Measurements from ENCODE around the gene VTI1A.

Gene VTI1A

GRCh38 chr10:112669989-112670388 lies 223.0 kb downstream of the VTI1A start:
- no peak for TF ChIP-seq CTCF (IDR thresholded peaks at IDR 0.05)
- H3K79me2 ChIP-seq, result no peaks in the 10 kb centered on the region
- H3K9me3 ChIP-seq (ENCODE audit: control insufficient read depth, low read length), result no peaks in the 10 kb centered on the region
- H3K27ac ChIP-seq, result no peak overlapping the region
- H3K4me2 ChIP-seq (ENCODE audit: low read length), result no peak overlapping the region
- no peak overlapping the region for H2AFZ ChIP-seq
- no peak overlapping the region for H3K9ac ChIP-seq
- H3K4me3 ChIP-seq (ENCODE audit: low read depth, low read length), result no peak overlapping the region
- no peaks in the 10 kb centered on the region for H3K27me3 ChIP-seq (ENCODE audit: control insufficient read depth, insufficient read depth, low read length)
- no peaks in the 10 kb centered on the region for H3K36me3 ChIP-seq (ENCODE audit: control insufficient read depth, insufficient read depth, low read length)
- H3K4me1 ChIP-seq, result no peaks in the 10 kb centered on the region

DNA sequence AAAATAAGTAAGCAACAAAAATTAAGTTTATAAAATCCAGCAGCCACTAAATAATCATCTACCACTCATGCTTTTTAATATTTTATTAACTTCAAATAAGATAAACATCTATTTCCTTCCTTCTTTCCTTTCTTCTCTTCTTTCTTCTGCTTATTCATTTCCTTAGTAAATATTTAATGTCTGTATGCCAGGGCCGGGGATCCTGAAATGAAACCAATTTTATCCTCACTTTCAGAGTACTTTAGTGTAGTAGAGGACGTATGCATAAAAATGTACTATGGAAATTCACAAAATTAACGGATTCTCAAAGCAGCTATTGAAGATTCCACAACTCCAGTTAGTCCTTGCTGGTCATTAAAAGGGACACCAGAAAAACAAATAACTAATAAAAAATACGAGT lies 224.7 kb downstream of the VTI1A start:
- H2AFZ ChIP-seq, result no peak overlapping the region
- no peaks in the 10 kb centered on the region for H3K4me1 ChIP-seq
- H3K27me3 ChIP-seq (ENCODE audit: control insufficient read depth, insufficient read depth, low read length), result no peaks in the 10 kb centered on the region
- H3K4me2 ChIP-seq (ENCODE audit: low read length), result no peak overlapping the region
- no peak overlapping the region for H3K27ac ChIP-seq
- H3K9ac ChIP-seq, result no peak overlapping the region
- H3K9me3 ChIP-seq (ENCODE audit: control insufficient read depth, low read length), result no peaks in the 10 kb centered on the region
- TF ChIP-seq CTCF (IDR thresholded peaks at IDR 0.05), result no peak
- no peaks in the 10 kb centered on the region for H3K79me2 ChIP-seq
- H3K4me3 ChIP-seq (ENCODE audit: low read depth, low read length), result no peak overlapping the region
- H3K36me3 ChIP-seq (ENCODE audit: control insufficient read depth, insufficient read depth, low read length), result no peaks in the 10 kb centered on the region

DNA sequence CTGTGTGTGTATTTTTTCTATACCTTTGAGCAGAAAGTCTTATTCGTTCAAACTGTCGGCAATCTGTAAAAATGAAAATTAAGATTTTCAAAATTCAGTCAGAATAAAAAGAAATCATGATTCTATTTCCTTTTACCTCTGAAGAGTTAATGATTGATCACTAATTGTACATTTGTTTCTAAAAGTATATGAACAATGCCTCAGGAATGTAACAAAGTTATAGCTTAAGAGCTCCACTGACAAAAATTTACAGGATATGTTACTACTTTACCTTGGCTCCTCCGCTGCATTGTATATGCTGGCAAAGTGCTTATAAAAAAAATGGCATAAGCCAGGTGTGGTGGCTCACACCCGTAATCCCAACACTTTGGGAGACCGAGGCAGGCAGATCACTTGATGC lies 225.7 kb downstream of the VTI1A start:
- Histone ChIP-seq H3K27me3 (ENCODE audit: control insufficient read depth, insufficient read depth, low read length) (no peaks in the 10 kb centered on the region), H3K9ac (no peak overlapping the region), H3K79me2 (no peaks in the 10 kb centered on the region), H2AFZ (no peak overlapping the region), H3K4me3 (ENCODE audit: low read depth, low read length) (no peak overlapping the region), H3K36me3 (ENCODE audit: control insufficient read depth, insufficient read depth, low read length) (no peaks in the 10 kb centered on the region), H3K4me1 (no peaks in the 10 kb centered on the region), H3K9me3 (ENCODE audit: control insufficient read depth, low read length) (no peaks in the 10 kb centered on the region), H3K27ac (no peak overlapping the region), H3K4me2 (ENCODE audit: low read length) (no peak overlapping the region)
- TF ChIP-seq CTCF (IDR thresholded peaks at IDR 0.05), result no peak

DNA sequence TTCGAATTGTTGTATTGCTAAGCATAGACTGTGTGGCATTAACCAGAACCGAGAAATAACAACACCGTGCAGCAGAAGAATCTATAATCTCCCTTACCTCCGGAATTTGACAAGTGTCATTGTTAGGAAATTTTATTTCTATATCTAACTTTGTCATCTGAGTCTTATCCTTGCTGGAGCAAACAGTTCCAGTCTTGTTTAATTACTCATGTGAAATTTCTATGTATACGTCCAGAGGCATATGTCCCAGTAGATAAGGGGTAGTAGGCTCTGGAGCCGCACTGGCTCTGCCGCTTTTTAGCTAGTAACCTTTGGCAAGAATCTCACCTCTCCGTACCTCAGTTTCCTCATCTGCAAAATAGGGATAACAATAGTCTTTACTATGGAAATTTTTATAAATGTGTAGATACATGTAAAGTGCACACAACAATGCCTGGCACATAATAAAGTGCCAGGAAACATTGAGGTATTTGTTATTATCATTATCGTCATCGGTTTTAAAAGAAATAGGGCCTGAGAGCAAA lies 228.6 kb downstream of the VTI1A start:
- no peaks in the 10 kb centered on the region for H3K36me3 ChIP-seq (ENCODE audit: control insufficient read depth, insufficient read depth, low read length)
- no peak overlapping the region for H3K27ac ChIP-seq
- no peaks in the 10 kb centered on the region for H3K9me3 ChIP-seq (ENCODE audit: control insufficient read depth, low read length)
- H3K4me2 ChIP-seq (ENCODE audit: low read length), result no peak overlapping the region
- peaks cover 6% of the 10 kb centered on the region for H3K4me1 ChIP-seq
- H3K4me3 ChIP-seq (ENCODE audit: low read depth, low read length), result no peak overlapping the region
- H3K9ac ChIP-seq, result no peak overlapping the region
- no peak overlapping the region for H2AFZ ChIP-seq
- no peaks in the 10 kb centered on the region for H3K79me2 ChIP-seq
- TF ChIP-seq CTCF (IDR thresholded peaks at IDR 0.05), result no peak
- H3K27me3 ChIP-seq (ENCODE audit: control insufficient read depth, insufficient read depth, low read length), result no peaks in the 10 kb centered on the region

- H3K27me3 ChIP-seq (ENCODE audit: control insufficient read depth, insufficient read depth, low read length), result no peaks in the 10 kb centered on the region
- no peak for TF ChIP-seq CTCF (IDR thresholded peaks at IDR 0.05)
Observed at GRCh38 chr10:112677689-112678088, 230.7 kb downstream of the VTI1A start.

More at GRCh38 chr10:112677689-112678088, 230.7 kb downstream of the VTI1A start:
- Histone ChIP-seq H3K27ac (no peak overlapping the region), H3K4me2 (ENCODE audit: low read length) (no peak overlapping the region), H3K79me2 (no peaks in the 10 kb centered on the region), H3K9ac (no peak overlapping the region), H3K4me1 (peaks cover 6% of the 10 kb centered on the region), H3K36me3 (ENCODE audit: control insufficient read depth, insufficient read depth, low read length) (no peaks in the 10 kb centered on the region), H2AFZ (no peak overlapping the region), H3K9me3 (ENCODE audit: control insufficient read depth, low read length) (no peaks in the 10 kb centered on the region), H3K4me3 (ENCODE audit: low read depth, low read length) (no peak overlapping the region)
